Measurements from ENCODE around the gene PAGE4.

PAGE4 gene, protein sequence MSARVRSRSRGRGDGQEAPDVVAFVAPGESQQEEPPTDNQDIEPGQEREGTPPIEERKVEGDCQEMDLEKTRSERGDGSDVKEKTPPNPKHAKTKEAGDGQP

DNA sequence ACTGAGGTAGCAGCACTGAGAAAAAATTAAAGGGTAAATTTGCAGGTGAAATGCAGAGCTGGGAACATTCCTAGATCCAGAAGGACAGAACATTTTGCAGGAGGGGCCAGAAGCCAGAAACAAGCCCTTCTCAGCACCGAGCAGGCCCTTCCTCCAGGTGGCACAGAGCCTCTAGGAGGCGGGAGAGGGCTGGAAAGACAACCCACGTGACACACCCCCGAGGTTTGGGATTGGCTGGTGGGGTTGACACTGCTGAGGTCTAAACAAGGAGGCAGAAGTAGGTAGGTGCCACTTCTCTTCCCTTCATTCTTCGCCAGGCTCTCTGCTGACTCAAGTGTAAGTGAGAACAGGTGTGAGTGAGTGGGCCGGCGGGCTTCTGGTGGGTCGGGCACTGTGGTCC lies at the start of gene PAGE4:
PAGE4 (plus strand) TSS at position 288 of the 400 bp plus-strand sequence. CDS start 1,126 bp downstream, outside the sequence.
- no peak for DNase-seq (ENCODE audit: low read depth in 2 of 2)

DNA sequence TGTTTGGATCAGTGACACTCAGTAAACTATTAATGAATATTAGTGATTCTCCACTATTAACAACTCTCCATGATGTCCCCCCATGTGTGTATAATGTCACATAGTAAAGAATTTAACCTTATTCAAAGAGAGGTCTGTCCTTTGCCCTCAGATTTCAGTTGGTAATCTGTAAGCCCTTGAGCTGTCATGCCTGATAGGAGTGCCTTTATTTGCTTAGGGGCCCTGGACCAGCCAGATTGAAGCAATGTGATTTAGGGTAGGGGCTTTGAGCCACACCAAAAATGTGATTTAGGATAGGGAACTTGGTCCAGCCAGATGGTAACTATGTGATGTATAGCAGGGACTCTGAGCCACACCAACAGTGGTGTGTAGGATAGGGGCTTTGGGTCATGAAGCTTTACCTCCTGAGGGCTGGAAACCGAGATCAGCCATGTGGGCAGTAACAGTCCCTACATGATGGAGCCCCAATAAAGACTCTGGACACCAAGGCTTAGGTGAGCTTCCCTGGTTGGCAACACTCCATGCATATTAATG lies 44.3 kb upstream of the PAGE4 start:
- no peak for DNase-seq (ENCODE audit: low read depth in 2 of 2)

DNA sequence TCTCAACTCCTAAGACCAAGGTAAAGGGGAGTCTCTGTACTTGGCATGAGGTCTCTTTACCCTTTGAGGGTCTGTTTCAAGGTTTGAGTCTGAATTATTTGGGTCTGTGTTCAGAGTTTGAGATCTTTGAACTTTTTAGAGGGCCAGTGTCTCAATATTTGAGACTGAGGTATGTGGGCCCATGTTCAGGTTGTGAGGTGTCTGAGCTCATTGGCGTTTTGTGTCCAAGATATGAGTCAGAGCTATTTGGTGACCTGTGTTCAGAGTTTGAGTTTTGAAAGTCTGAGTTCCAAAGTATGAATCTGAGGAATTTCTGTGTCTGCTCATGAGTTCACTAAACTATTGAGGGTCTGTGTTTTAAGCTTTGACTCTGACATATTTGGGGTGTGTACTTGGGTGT lies 36.7 kb upstream of the PAGE4 start:
- no peak for DNase-seq (ENCODE audit: low read depth in 2 of 2)

DNA sequence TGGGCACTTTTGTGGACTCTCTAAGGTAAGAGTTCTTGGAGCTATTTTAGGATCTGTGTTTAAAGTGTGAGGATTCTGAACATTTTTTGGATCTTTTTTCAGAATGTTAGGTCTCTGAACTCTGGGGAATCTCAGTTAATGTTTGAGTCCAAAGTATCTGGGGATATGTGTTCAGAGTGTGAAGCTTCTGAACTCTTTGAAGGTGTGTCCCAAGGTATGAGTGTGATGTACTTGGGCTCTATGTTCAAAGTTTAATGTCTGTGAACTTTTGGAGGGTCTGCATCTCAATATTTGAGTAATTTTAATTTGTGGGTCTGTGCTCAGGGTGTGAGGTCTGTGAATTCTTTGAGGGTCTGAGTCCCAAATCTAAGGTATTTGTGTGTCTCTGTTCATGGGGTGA lies 35.4 kb upstream of the PAGE4 start:
- DNase-seq (ENCODE audit: low read depth in 2 of 2) = no peak

DNA sequence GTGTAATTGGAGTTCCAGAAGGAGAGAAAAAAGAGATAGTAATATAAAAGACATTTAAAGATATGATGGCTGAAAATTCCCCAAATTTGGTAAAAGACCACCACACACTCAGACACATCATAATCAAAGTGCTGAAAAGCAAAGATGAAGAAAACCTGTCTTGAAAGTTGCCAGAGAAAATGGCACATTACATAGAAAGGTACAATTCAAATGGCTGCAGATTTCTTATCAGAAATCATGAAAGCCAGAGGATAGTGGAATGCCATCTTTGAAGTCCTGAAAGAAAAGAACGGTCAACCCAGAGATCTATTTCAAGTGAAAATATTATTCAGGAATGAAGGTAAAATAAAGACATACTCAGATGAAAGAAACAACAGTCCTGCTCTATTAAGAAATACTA lies 29.3 kb upstream of the PAGE4 start:
- DNase-seq (ENCODE audit: low read depth in 2 of 2) = no peak

DNA sequence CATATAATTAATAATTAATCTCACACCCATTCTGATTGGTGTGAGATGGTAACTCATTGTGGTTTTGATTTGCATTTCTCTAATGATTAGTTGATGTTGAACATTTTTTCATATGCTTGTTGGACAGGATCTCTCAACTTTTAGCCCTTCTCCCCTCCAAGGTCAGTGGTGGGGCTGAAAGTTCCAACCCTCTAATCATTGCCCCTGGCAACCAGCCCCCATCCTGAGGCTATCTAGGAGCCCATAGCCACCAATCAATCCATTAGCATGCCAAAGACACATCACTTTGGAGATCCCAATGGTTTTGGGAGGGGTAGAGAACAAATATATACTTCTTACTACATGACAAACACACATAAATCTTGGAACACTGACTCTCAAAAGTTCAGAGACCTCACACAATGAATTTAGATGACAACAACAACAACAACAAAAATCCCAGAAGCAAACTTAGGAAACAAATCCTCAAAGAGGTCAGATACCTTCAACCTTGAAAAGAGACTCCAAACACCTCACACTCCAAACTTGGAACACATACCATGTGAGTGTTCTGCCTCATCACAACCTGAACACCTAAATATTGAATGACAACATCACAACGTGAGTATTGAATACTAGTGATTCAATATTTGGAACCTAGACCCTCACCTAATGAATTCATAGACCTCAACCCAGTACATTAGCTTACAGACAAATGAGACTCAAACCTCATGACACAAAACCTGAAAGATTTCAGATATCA lies 19.0 kb upstream of the PAGE4 start:
- DNase-seq (ENCODE audit: low read depth in 2 of 2) = no peak

DNA sequence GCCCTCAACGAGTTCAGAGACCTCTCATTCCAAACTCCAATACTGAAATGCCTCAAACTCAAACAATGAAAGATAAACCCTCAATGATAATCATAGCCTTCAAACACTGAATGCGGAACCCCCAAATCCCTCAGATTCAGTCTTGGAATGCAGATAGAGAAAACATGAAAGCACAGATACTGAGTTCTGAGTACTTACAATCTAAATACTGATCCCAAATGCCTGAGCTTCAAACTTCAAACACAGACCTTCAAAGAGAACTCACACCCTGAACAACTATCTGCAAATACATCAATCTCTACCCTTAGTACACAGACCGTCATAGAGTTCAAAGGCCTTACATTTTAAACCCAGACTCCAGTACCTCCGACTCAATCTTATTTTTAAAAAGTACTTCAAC lies 16.9 kb upstream of the PAGE4 start:
- DNase-seq (ENCODE audit: low read depth in 2 of 2) = no peak

DNA sequence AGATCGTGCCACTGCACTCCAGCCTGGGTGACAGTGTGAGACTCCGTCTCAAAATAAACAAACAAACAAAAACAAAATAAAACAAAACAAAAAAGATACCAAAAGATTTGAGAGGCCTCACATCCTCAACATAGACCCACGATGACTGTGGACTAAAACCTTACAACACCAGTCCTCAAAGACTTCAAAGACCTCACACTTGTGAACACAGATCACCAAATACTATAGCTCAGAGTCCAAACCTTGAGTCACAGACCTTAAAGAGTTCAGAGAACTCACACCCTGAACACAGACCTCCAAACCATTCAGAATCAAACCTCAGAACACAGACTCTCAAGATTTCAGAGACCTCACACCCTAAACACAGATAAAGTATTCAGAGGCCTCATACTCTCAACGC lies 12.7 kb upstream of the PAGE4 start:
- no peak for DNase-seq (ENCODE audit: low read depth in 2 of 2)

DNA sequence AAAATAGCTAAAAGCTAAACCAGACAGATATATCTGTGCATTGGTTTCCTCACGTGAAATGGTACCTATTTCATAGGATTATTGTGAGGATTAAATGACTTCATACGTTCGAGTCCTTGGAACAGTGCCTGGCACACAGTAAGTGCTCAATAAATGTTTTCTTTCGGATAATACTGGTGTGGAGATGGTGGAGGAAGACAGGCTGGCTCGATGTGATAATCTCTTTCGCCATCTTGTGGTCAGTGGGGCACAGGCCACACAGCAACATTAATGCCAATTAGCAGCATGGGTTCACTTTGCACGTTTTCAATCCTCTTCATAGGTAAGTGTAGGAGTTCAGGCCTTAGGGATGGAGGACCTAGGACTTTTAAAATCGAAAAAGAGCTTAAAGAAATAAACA lies 9.3 kb downstream of the PAGE4 start:
- DNase-seq (ENCODE audit: low read depth in 2 of 2) = no peak

DNA sequence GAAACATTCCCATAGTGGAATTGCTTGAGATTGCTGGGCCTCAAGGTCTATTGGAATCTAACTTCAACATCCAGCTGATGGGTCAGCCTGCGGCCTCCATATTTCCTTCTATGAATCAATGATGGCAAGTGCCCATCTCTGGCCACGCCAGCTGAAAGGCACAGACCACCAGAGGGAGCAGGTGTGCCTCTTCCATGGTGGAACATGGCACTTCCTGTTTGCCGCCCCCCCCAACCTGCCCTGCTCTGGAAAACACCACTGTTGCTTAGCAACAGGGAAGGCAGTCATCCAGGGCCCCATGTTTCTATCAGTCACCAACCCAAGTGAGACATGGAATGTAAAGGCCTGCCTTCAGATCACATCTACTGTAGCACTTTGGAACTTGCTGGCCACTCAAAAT lies 11.6 kb downstream of the PAGE4 start:
- peak; percentile 10 to 36 for DNase-seq (ENCODE audit: low read depth in 2 of 2)

DNA sequence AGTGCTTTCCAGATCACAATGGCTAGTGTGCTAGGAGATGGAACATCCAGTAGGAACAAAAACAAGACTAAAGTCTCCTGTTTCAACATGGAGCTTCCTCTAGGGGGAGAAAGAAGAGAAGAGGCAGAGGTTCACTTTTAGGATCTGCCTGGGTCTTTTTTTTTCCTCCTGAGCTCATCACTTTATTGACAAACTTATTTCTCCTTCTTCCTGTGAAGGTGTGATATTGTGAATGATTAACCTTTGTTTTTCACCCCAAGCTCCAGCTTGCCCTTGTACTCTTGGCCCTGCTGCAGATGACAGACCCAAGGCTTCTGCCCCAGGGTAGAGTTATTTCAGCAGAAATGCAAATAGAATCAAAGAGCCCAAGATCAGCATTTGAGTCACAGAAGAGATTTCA lies 13.5 kb downstream of the PAGE4 start:
- no peak for DNase-seq (ENCODE audit: low read depth in 2 of 2)

DNA sequence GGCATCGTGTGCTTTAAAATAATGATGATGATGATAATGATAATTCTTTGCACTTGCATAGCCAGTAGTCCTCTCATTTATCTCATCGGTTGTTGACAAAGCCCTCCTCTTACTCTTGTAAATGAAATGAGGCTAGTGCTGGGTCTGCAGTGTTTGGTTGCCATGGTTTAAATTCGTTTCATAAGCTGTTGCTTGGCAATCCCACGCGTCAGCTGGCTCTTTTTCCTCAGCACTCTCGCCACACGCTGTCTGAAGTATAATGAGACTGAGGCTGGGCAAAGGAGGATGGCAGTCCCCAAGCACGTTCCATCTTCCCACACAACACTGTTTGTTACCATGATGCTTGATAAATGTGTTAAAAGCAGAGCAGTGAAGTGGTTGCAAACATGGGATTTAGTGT lies 15.5 kb downstream of the PAGE4 start:
- DNase-seq (ENCODE audit: low read depth in 2 of 2) = no peak

DNA sequence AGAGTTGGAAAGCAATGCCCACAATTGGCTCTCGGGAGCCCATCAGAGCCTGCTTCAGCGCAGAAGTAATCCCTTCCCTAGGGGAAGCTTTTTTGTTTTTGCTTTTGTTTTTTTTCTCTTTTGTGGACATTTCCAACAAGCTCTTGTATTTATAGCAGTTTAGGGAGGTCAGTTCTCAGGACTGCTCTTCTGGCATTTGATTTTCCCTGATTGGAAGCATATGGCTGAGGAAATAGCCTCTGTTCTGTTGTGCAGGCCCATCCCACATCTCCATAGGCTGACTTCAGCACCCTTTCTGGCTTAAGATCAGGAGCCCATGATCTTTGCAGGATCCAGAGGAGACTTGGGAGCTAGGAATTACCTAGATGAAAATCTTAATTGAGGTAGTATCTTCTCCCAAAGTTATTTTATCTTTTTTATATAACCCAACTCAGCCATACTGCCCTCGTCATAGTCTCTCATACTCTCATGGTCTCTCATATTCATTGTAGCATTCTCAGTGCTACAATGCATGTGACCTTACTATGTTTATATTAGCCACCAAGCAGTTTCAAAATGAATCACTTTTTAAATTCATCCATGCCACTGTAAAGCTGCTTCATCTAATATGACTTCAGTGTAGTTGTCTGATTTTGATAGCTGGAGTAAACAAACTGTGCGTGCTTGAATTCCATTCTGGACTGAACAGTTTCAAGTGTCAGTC lies 16.7 kb downstream of the PAGE4 start:
- no peak for DNase-seq (ENCODE audit: low read depth in 2 of 2)

DNA sequence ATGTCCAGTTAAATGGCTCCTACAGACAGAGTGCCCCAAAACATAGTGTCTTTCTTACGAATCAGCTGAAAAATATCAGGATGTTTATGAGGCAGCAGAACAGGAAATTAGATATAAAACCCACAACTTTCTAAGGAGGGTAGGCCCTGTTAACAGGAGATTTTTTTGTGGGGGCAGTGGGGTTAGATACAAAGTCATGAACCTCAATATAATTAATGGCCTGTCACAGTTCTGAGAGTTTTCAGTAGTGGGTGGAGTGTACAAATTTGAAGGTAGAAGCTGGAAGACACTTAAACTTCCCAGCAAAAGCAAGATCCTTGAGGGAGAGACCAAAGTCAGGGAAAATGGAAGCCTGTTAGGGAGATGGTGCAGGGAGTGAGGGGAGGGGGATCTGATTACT lies 17.4 kb downstream of the PAGE4 start:
- DNase-seq (ENCODE audit: low read depth in 2 of 2) = no peak

DNA sequence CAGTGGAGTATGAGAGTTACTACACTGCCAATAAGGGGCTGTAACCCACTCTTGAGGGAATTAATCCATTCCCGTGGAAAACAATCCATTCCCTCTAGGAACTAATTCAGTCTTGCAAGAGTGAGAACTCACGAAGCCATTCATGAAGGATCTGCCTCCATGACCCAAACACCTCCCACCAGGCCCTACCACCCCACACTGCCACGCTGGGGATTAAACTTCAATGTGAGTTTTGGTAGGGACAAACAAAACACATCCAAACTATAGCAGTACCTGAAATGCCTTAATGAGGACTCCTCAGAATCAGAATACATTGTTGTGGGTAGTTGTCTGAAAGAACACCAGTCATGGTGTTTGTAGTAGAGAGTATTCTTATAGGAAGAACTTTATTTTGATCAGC lies 19.2 kb downstream of the PAGE4 start:
- no peak for DNase-seq (ENCODE audit: low read depth in 2 of 2)

DNA sequence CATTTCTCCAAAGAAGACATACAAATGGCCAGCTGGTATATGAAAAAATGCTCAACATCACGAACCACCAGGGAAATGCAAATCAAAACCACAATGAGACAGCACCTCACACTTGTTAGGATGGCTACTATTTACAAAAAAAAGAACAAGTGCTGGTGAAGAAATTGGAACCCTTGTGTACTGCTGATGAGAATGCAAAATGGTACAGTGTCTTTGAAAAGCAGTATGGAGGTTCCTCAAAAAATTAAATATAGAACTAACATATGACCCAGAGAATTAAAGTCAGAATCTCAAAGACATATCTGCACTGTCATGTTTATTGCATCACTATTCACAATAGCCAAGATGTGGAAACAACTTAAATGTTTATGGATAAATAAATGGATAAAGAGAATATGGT lies 20.9 kb downstream of the PAGE4 start:
- DNase-seq (ENCODE audit: low read depth in 2 of 2) = no peak

DNA sequence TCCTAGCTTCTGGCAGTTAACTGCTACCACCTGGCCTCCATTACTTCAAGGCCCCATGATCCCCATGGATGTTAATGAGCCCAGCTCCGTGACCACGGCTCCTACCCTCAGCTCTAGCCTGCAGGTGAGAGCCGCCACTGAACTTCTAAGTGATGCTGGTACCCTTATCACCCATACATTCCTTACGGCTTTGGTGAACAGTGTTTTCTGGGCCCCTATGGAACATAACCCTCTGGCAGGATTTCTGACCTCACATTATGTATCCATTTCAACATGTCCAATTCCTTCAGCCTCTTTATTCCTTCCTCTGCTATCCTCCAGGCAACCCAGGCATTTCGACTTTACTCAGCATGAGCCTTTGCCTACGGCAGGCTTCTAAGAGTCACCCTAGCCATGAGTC lies 24.6 kb downstream of the PAGE4 start:
- no peak for DNase-seq (ENCODE audit: low read depth in 2 of 2)

DNA sequence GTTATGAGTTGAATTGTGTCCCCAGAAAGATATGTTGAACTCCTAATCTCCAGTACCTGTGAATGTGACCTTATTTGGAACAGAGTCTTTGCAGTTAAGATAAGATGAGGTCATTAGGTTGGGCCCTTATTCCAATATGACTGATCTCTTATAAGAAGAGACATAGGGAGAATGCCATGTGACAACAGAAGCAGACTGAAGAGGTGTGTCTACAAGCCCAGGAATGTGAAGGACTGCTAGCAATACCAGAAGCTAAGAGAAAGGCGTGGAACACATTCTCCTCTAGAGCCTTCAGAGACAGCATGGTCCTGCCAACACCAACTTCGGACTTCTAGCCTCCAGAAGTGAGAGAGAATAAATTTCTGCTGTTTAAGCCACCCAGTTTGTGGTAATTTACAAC lies 27.7 kb downstream of the PAGE4 start:
- DNase-seq (ENCODE audit: low read depth in 2 of 2) = no peak

DNA sequence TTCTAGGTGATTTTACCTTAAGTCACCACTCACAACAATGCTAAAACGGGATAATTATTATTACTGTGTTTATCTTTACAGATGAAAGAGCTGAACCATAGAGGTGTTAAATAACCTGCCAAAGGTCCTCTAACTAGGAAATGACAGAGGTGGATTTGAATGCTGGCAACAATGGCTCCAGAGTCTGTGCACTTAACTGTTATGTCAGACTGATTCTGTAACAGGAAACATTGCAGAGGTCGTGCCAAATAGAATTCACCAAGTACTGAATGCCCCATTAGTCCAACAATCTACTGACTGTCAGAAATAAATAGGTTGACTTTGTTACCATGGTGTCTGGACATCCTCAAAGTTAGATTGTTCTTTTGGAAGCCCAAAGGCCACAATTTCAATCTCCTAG lies 29.2 kb downstream of the PAGE4 start:
- no peak for DNase-seq (ENCODE audit: low read depth in 2 of 2)

DNA sequence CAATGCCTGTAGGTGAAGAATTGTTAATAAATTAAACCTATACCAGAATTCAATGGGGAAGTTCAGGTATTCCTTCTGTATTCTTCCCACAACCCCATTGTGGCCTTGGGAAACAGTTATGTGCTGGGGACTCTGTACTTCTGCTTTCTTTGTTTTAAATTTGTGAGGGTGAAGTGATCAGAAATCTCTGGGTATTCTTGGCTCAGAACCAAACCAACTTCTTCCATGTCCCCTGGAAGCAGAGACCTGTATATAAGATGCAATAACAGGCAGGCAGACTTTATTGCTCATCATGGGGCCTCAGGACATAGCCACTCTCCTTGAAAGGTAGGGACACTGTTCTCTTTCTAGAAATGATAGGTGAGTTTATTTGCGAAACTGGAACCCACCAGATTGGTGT lies 30.4 kb downstream of the PAGE4 start:
- DNase-seq (ENCODE audit: low read depth in 2 of 2) = no peak

DNA sequence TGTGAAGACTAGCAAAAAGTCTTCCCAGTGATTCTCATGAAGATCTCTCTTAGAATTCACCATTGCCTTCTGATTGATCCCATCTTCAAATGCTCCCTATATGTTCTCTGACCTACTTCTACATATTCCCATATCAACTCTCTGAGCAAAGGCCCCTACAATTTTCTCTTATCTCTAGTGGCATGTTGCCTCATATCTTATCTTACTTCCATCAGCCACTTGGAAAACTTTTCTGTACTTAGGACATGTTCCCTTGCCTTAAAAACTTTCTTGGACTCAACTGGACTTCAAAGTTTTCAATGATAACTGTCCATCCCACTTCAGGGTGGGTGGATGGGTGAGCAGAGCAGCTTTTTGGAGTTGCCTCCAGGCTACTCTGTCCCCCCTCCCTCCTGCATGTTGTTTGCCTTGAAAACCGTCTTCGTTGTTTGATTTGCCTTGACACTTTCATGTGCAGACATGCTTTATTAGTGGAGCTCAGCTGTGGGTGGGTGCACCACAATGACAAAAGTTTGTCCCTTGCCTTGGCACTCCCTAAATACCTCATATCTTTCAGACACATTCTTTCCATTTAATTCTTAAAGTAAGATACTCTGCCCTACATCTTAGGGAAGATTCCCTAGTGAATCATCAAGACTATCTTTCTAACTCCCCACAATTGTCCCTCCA lies 31.9 kb downstream of the PAGE4 start:
- no peak for DNase-seq (ENCODE audit: low read depth in 2 of 2)

DNA sequence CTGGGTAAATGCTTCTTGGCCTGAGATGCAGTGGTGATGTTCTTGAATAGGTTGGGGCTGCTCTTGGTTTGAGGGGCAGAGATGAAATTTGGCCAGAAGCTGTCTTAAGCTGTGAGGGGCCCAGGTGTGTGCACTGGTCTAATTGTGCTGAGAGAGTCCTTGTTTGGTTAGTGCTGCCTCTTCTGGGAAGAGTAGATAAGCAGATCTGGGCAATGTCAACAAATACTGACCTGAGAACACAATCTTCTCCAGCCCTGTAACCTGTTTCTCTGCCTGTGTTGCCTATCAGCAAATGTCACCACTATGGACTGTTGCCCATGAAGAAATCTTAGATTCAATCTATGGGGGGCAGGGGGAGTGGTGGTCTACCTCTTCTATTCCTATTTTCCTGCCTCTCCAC lies 33.0 kb downstream of the PAGE4 start:
- no peak for DNase-seq (ENCODE audit: low read depth in 2 of 2)

DNA sequence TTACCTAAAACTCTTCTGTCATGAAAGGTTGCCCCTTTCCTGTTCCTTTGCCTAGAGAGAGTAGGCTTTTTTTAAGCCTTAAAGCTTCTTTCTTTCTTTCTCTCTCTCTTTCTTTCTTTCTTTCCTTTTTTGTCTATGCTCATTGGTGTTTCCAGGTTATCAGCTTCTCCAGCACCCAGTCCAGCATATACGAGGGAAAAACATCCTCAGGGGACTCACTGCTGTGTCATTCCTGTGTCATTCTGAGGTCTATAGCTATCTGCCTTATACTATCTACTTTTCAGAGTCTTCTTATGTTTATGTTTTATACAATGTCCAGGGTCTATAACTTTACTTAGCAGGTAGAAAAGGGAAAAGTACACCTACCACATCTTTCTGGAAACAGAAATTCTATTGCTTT lies 39.6 kb downstream of the PAGE4 start:
- no peak for DNase-seq (ENCODE audit: low read depth in 2 of 2)

Measured in activated CD4-positive, alpha-beta T cell treated with anti-CD3 and anti-CD28 coated beads for 24 hours (primary cell).